HuH-7.5 (cell line): ENCODE data around the gene SCGB3A1.

ENCODE experiments used
- DNase-seq: peaks from one replicate; pipeline ENCODE4 v3.0.0; 2011; ENCODE audit warnings: low spot score

The SCGB3A1 gene, protein sequence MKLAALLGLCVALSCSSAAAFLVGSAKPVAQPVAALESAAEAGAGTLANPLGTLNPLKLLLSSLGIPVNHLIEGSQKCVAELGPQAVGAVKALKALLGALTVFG

GRCh38 chr5:180591311-180591887, at the start of gene SCGB3A1:
Gene SCGB3A1 (minus strand): TSS chr5:180591499. CDS start chr5:180591462, 37 bp downstream.
- no peak for DNase-seq

DNA sequence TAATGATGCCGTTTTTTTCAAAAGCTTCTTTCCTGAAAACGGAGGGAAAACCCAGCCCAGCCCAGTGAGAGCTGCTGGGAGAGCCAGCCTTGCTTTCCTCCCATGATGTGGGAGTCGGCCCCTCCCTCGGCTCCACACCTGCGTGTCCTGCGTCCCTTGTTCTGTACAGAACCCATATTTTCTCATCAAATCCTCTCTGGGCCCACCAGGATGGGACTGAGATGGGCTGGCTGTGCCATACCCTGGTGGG, 49.2 kb upstream of the SCGB3A1 start:
- no peak for DNase-seq

DNA sequence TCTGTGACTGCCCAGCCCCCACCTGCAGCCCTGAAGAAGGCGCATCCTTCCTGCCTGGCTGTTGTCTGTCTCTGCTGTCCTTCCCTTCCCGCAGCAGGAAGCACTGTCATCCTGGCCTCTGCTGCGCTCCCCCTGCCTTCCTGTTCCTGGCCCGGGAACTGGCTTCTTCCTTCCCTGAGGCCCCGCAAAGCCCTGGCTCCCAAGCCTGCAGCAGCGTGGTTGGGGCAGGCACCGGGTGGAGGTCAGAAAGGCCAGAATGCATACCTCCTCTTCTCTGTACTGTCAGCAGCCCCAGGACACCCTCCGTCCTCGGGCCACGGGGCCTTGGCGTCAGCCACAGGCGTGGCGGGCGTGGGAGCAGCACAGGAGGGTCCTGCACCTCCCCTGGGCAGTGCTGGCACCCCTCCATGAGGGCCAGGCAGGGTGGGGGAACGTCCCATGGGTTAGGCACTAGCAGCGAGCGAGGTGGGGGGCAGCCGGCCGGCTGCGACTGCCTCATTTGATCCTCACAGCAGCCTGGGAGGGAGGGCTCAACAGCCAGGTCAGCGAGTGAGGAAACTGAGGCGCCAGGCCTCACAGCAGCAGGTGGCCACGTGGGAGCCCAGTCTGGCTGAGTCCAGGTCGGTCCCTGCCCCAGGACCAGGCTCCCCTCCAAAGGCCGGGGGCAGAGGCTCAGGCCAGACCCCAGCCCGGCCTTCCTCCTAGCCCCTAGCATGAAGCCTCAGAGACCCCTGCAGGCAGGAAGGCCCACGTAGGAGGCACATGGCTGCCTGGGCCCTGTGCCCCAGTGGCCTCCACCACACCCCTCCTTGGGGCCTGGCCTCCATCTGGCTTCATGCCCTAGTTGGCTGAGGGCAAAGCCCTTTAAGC, 48.7 kb upstream of the SCGB3A1 start:
- no peak for DNase-seq

GRCh38 chr5:180639287-180639686, 48.0 kb upstream of the SCGB3A1 start:
- no peak for DNase-seq

- no peak for DNase-seq
Observed at GRCh38 chr5:180637962-180638680, 46.8 kb upstream of the SCGB3A1 start.

- no peak for DNase-seq
Observed at GRCh38 chr5:180636403-180637075, 45.2 kb upstream of the SCGB3A1 start.

DNA sequence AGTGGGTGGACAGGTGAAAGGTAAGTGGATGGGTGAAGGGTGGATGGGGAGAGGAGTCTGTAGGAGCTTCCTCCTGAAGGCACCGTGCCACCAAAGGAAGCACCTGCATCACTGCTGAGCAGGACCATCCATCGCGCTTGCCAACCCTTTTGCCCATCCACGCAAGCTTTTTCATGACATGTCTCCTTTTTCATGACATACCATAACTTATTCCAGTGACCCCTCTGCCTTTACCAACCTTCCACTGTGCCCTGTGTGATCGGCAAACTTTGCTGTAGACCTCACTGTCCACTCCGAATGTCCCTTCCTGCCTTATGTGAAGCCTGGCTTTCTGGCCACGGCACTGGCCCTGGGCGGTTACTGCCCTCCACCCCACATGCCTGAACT, 44.7 kb upstream of the SCGB3A1 start:
- no peak for DNase-seq

GRCh38 chr5:180633283-180634177, 42.2 kb upstream of the SCGB3A1 start:
- no peak for DNase-seq

- DNase-seq = no peak
Observed at GRCh38 chr5:180632768-180633167, 41.5 kb upstream of the SCGB3A1 start.

GRCh38 chr5:180631549-180632383, 40.5 kb upstream of the SCGB3A1 start:
- no peak for DNase-seq

- no peak for DNase-seq
Observed at GRCh38 chr5:180630426-180630825, 39.1 kb upstream of the SCGB3A1 start.

GRCh38 chr5:180629831-180630382, 38.6 kb upstream of the SCGB3A1 start:
- DNase-seq = no peak

- no peak for DNase-seq
Observed at GRCh38 chr5:180628827-180629750, 37.8 kb upstream of the SCGB3A1 start.

DNA sequence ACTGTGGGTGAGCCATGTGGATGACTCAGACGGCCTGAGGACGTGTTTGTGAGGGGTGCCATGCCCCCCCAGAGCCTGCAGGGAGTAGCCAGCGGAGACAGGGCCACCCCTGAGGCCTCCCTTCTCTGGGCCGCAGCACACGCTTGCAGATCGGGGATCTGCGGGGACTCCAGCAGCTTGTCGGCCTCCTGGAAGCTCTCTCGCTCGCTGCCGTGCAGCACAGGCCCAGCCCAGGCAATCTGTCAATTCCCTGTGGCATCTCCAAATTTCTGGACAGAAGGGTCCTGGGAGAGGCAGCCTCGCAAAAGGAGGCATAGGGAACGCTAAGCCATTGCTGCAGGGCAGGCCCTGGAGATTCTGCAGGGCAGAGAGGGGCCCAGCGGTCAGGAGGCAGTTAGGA, 36.9 kb upstream of the SCGB3A1 start:
- DNase-seq = no peak

GRCh38 chr5:180627386-180628120, 36.3 kb upstream of the SCGB3A1 start:
- no peak for DNase-seq

- DNase-seq = no peak
Observed at GRCh38 chr5:180626661-180627385, 35.5 kb upstream of the SCGB3A1 start.

DNA sequence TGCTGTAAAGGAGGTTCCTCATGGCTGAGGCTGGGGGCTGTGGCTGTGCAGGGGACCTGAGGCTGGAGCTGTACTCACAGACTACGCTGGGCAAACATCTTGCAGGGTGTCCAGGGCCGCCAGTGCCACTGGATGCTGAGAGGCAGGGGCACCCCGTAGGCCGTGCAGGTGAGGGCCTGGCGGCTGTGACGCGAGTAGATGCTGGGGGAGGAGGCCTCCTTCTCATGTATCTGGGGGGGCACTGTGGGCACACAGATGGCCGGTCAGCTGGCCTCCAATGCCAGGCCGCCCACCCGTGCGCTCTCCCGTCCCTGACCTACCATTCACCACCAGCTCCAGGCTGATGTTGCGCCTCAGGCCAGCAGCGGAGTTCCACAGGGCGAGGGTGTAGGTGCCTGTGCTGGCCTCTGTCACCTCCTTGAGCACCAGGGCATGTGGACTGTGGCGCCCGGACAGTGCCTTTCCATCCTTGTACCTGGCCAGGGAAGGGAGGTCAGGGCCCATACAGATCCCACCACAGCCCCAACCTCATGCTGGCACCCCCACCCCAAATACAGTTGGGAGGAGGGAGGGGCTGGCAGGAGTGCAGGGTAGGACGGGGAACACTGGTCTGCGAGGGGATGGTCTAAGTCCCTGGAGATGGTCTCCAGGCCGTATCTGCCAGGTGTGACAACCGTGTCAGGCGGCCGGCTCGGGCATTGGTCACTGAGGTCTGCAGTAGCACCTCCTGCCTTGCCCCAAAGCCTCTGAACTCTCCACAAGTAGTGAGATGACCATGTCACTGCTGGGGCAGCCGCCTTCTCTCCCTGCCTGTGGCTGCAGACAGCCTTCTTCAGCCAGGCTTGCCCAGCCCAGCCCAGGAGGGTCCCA, 34.7 kb upstream of the SCGB3A1 start:
- no peak for DNase-seq
